Ascending aorta (tissue), 2 donors: Measurements from ENCODE around the gene USP13. TPM values are rescaled to one million over a fixed set of nuclear protein-coding genes. Genes with fewer than 3 reads are reported as not detected.

Experiments used
- DNase-seq, 2 donors: peaks; one replicate each; pipeline ENCODE4 v3.0.0-alpha.2; 2019; ENCODE audit warnings: low spot score in 2 of 2
- H3K27ac ChIP-seq, 2 donors: fragments of 200-600 bp; sonication (generic); one replicate each; pipeline ENCODE4 v1.5.1; 2016 to 2017; ENCODE audit warnings: mild to moderate bottlenecking in 1 of 2
- H3K27me3 ChIP-seq: fragments of 200-600 bp; sonication (generic); one replicate; pipeline ENCODE4 v1.5.1; 2017
- H3K36me3 ChIP-seq, 2 donors: fragments of 200-600 bp; sonication (generic); one replicate each; pipeline ENCODE4 v1.5.1; 2016
- H3K4me1 ChIP-seq, 2 donors: fragments of 200-600 bp; sonication (generic); one replicate each; pipeline ENCODE4 v1.5.1; 2016 to 2017; ENCODE audit warnings: mild to moderate bottlenecking in 1 of 2
- H3K4me3 ChIP-seq, 2 donors: fragments of 200-600 bp; sonication (generic); one replicate each; pipeline ENCODE4 v1.5.1; 2016 to 2017; ENCODE audit warnings: mild to moderate bottlenecking in 1 of 2
- H3K9me3 ChIP-seq, 2 donors: fragments of 200-600 bp; sonication (generic); one replicate each; pipeline ENCODE4 v1.5.1; 2016
- intact Hi-C: fragments of 100-400 bp; cut with DNase I; formaldehyde crosslinking; loops from one replicate; pipeline ENCODE4 v1.15.1; 2023
- total RNA-seq: library from RNA; depleted of rRNA; stranded (reverse); fragments of >200 nt; gene quantifications from one replicate; pipeline ENCODE4 v1.1.0, GENCODE V29; 2016
- TF ChIP-seq, protein P1 (sequence below), 3 experiments: fragments of 200-600 bp in 2 of 3; fragments of 450-650 bp in 1 of 3; sonication (generic) in 2 of 3; IDR thresholded peaks; one replicate each; pipeline ENCODE4 v1.5.1; 2016 to 2019; ENCODE audit warnings: antibody characterized with exemption in 3 of 3, mild to moderate bottlenecking in 1 of 3, moderate library complexity in 1 of 3

Gene USP13
- total RNA-seq, 1 donor from 2014 or later: 3.1 TPM

DNA sequence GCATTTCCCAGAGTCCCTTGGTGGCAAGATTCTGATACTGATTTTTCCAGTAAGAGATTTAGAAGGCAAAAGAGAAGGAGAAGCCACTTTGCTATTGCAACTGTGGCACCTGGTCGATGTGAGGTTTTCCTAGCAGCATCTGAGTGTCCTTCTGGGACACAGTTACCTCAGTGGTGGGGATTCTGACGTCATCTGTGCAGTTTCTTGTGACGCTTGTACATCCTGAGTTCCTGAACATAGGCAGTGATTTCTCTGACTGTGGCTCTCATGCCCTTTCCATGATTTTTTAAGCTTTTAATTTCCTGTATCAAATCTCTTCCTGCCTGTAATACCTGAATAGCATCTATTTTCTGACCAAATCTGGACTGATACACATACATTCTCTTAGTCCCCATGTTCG is 8.9 kb downstream of the USP13 start:
- H3K36me3 ChIP-seq: no peaks in the 10 kb centered on the region
- TF ChIP-seq, protein P1, sequence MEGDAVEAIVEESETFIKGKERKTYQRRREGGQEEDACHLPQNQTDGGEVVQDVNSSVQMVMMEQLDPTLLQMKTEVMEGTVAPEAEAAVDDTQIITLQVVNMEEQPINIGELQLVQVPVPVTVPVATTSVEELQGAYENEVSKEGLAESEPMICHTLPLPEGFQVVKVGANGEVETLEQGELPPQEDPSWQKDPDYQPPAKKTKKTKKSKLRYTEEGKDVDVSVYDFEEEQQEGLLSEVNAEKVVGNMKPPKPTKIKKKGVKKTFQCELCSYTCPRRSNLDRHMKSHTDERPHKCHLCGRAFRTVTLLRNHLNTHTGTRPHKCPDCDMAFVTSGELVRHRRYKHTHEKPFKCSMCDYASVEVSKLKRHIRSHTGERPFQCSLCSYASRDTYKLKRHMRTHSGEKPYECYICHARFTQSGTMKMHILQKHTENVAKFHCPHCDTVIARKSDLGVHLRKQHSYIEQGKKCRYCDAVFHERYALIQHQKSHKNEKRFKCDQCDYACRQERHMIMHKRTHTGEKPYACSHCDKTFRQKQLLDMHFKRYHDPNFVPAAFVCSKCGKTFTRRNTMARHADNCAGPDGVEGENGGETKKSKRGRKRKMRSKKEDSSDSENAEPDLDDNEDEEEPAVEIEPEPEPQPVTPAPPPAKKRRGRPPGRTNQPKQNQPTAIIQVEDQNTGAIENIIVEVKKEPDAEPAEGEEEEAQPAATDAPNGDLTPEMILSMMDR (IDR thresholded peaks at IDR 0.05): no peak
- no peaks in the 10 kb centered on the region for H3K9me3 ChIP-seq
- intact Hi-C loops: no loop called here
- no peak for DNase-seq
- H3K4me3 ChIP-seq: no peak overlapping the region
- H3K27me3 ChIP-seq: no peaks in the 10 kb centered on the region
- no peak overlapping the region for H3K27ac ChIP-seq
- no peaks in the 10 kb centered on the region for H3K4me1 ChIP-seq

DNA sequence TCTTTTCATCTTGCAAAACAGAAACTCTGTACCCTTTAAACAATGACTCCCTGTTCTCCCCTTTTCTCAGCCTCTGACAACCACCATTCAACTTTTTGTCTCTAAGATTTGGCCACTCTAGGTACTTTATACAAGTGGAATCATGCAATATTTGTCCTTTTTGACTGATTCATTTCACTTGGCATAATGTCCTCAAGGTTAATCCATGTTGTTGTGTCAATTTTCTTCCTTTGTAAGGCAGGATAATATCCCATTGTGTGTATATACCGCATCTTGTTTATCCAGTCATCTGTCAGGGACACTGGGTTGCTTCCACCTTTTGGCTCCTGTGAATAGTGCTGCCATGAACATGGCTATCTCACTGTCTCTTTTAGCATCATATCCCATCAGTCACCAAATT is 10.3 kb downstream of the USP13 start:
- no peak overlapping the region for H3K27ac ChIP-seq
- no peaks in the 10 kb centered on the region for H3K27me3 ChIP-seq
- no peak overlapping the region for H3K4me3 ChIP-seq
- no peaks in the 10 kb centered on the region for H3K36me3 ChIP-seq
- no peaks in the 10 kb centered on the region for H3K4me1 ChIP-seq
- TF ChIP-seq, protein P1 (IDR thresholded peaks at IDR 0.05): no peak
- H3K9me3 ChIP-seq: no peaks in the 10 kb centered on the region
- intact Hi-C loops: no loop called here
- no peak for DNase-seq

DNA sequence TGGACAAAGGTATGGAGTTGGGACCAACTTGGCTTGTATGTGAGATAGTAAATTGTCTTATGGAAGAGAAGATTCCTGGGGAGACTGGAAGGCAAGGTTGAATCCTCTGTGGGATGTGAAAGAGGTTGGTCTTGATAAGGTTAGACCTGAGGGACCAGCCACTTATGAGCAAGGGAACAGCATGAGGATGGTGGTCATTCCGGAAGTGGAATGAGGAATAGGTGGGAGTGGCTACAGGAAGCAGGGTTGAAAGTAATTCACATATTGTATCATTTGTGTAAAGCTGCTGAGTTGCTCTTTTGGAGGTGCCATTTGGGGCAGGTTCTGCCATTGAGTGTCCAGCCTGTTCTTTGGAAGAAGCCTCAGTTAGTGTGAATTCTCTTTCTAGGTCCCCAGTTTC is 13.2 kb downstream of the USP13 start:
- DNase-seq: no peak
- TF ChIP-seq, protein P1 (IDR thresholded peaks at IDR 0.05): no peak
- Histone ChIP-seq H3K4me3 (no peak overlapping the region), H3K27me3 (no peaks in the 10 kb centered on the region), H3K36me3 (no peaks in the 10 kb centered on the region), H3K9me3 (no peaks in the 10 kb centered on the region), H3K4me1 (no peaks in the 10 kb centered on the region), H3K27ac (no peak overlapping the region)
- intact Hi-C loops: no loop called here

DNA sequence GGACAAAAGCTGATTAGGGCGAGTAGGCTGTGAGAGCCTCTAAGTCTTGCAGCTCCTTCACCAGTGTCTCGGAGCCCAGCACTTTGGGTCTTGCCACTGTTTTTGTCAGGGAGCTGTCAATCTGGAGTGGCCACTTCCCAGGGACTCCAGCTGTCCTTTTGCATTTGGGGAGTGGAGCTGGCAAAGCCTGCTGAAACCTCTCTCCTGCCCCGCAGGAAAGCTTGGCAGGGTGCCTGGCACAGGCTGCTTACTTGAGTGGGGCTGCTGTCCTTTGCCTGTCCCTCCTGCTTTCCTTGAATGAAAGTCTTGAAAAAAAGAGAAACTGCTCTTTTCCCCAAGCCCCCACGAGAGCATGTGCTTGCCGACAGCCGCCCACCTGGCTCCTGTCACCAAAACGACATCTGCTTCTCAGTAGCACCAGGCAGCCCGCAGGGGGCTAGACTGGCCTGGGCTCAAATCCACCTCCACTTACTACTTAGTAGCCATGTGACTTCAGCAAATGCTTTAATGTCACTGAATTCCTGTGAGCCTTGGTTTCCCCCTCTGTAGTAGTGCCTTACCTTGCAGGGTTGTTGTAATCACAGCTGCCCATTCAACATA is 13.7 kb downstream of the USP13 start:
- intact Hi-C loops: no loop called here

DNA sequence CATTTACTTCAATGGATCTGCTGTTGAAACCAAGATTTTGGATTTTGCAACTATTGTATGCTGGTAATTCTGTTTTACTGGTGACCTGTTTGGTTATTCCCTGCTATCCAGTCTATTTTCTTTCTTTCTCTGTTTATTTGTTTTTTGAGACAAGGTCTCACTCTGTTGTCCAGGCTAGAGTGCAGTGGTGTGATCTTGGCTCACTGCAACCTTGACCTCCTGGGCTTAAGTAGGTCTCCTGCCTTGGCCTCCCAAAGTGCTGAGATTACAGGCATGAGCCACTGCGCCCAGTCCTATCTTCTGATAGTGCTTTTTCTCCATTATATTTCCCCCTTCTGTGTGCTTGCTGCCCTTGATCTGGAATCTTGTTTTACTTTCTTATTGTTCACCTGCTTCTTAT is 15.6 kb downstream of the USP13 start:
- H3K9me3 ChIP-seq: no peaks in the 10 kb centered on the region
- TF ChIP-seq, protein P1 (IDR thresholded peaks at IDR 0.05): no peak
- intact Hi-C loops: no loop called here
- no peak for DNase-seq
- H3K27ac ChIP-seq: no peak overlapping the region
- no peaks in the 10 kb centered on the region for H3K4me1 ChIP-seq
- H3K4me3 ChIP-seq: no peak overlapping the region
- H3K27me3 ChIP-seq: no peaks in the 10 kb centered on the region
- no peaks in the 10 kb centered on the region for H3K36me3 ChIP-seq

More for the DNA sequence above, 13.7 kb downstream of the USP13 start:
- Histone ChIP-seq H3K27me3 (no peaks in the 10 kb centered on the region), H3K9me3 (no peaks in the 10 kb centered on the region), H3K36me3 (no peaks in the 10 kb centered on the region), H3K27ac (no peak overlapping the region), H3K4me1 (no peaks in the 10 kb centered on the region), H3K4me3 (no peak overlapping the region)
- TF ChIP-seq, protein P1 (IDR thresholded peaks at IDR 0.05): no peak
- no peak for DNase-seq

DNA sequence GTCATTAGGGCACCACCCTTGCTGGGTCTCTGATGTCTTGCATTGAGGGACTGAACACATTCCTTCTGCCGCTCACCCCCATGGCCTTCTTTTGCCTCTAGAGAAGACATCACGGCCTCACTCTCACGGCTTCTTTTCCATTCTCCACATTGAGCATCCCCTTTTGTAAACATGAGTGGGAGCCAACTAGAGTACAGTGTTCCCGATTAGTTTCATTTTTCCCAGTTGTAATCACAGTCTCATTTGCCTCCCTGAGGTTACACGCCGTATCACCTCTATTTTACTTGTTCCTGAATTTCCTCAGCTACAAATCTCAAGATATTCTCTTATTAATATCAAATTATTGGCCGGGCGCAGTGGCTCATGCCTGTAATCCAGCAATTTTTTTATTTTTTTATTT is 17.5 kb downstream of the USP13 start:
- H3K4me3 ChIP-seq: no peak overlapping the region
- TF ChIP-seq, protein P1 (IDR thresholded peaks at IDR 0.05): no peak
- no peaks in the 10 kb centered on the region for H3K27me3 ChIP-seq
- no peak for DNase-seq
- H3K36me3 ChIP-seq: no peaks in the 10 kb centered on the region
- H3K9me3 ChIP-seq: no peaks in the 10 kb centered on the region
- intact Hi-C loops: no loop called here
- H3K4me1 ChIP-seq: no peaks in the 10 kb centered on the region
- H3K27ac ChIP-seq: no peak overlapping the region
